Neural crest cell (in vitro differentiated cells): ENCODE measurements around the gene DNASE1L2. TPM values are rescaled to one million over a fixed set of nuclear protein-coding genes. Genes with fewer than 3 reads are reported as not detected.
"Not testable (repeated sequence)": the region's sequence is repeated elsewhere in the genome, so short reads cannot be mapped to it uniquely, and the experiment has no call there.

Experiments used
- DNase-seq: peaks from one replicate; pipeline ENCODE4 v3.0.0; 2021; ENCODE audit warnings: low read depth, mixed read lengths, low spot score
- H3K27ac Mint-ChIP-seq: one replicate; pipeline ENCODE4 v1.8.0; 2021; ENCODE audit warnings: mild to moderate bottlenecking, mixed read lengths; ENCODE audit not compliant: unreplicated experiment
- H3K27me3 Mint-ChIP-seq: 2 replicates; pipeline ENCODE4 v1.8.0; 2021; ENCODE audit warnings: low read depth, mild to moderate bottlenecking, mixed read lengths
- H3K36me3 Mint-ChIP-seq: 2 replicates; pipeline ENCODE4 v1.8.0; 2021; ENCODE audit warnings: low read depth, mild to moderate bottlenecking, mixed read lengths
- H3K4me1 Mint-ChIP-seq: 2 replicates; pipeline ENCODE4 v1.8.0; 2021; ENCODE audit warnings: mixed read lengths
- H3K4me3 Mint-ChIP-seq: one replicate; pipeline ENCODE4 v1.8.0; 2021; ENCODE audit warnings: mild to moderate bottlenecking, mixed read lengths
- H3K9me3 Mint-ChIP-seq: 2 replicates; pipeline ENCODE4 v1.8.0; 2021; ENCODE audit warnings: mixed read lengths
- total RNA-seq: library from RNA; stranded (reverse); gene quantifications from 2 replicates; pipeline ENCODE4 v1.2.1, GENCODE V29; 2021
- TF ChIP-seq, protein P1 (sequence below): fragments of 200-600 bp; sonication (generic); conservative IDR thresholded peaks from 2 replicates; pipeline ENCODE4 v1.5.0; 2021; ENCODE audit warnings: antibody characterized with exemption, mild to moderate bottlenecking

The DNASE1L2 gene
- total RNA-seq, 1 donor from 2014 or later: 1.6 TPM

DNA sequence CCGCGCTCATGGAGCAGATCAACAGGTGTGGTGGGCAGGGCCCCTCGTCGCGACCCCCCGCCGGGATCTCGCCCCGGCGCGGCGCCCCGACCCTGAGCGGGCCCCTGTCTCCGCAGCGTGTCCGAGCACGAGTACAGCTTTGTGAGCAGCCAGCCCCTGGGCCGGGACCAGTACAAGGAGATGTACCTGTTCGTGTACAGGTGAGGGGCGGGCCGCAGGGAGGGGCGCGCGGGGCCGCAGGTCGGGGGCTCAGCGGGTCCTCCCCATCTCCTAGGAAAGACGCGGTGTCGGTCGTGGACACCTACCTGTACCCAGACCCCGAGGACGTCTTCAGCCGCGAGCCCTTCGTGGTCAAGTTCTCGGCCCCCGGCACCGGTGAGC lies 848 bp downstream of the DNASE1L2 start:
- no peaks in the 10 kb centered on the region for H3K4me1 Mint-ChIP-seq
- no peaks in the 10 kb centered on the region for H3K9me3 Mint-ChIP-seq
- peaks cover 2% of the 10 kb centered on the region for H3K36me3 Mint-ChIP-seq
- TF ChIP-seq, protein P1, sequence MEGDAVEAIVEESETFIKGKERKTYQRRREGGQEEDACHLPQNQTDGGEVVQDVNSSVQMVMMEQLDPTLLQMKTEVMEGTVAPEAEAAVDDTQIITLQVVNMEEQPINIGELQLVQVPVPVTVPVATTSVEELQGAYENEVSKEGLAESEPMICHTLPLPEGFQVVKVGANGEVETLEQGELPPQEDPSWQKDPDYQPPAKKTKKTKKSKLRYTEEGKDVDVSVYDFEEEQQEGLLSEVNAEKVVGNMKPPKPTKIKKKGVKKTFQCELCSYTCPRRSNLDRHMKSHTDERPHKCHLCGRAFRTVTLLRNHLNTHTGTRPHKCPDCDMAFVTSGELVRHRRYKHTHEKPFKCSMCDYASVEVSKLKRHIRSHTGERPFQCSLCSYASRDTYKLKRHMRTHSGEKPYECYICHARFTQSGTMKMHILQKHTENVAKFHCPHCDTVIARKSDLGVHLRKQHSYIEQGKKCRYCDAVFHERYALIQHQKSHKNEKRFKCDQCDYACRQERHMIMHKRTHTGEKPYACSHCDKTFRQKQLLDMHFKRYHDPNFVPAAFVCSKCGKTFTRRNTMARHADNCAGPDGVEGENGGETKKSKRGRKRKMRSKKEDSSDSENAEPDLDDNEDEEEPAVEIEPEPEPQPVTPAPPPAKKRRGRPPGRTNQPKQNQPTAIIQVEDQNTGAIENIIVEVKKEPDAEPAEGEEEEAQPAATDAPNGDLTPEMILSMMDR: no peak
- H3K27me3 Mint-ChIP-seq: peaks cover 37% of the 10 kb centered on the region
- no peak for DNase-seq
- no peak overlapping the region for H3K27ac Mint-ChIP-seq
- no peak overlapping the region for H3K4me3 Mint-ChIP-seq

DNA sequence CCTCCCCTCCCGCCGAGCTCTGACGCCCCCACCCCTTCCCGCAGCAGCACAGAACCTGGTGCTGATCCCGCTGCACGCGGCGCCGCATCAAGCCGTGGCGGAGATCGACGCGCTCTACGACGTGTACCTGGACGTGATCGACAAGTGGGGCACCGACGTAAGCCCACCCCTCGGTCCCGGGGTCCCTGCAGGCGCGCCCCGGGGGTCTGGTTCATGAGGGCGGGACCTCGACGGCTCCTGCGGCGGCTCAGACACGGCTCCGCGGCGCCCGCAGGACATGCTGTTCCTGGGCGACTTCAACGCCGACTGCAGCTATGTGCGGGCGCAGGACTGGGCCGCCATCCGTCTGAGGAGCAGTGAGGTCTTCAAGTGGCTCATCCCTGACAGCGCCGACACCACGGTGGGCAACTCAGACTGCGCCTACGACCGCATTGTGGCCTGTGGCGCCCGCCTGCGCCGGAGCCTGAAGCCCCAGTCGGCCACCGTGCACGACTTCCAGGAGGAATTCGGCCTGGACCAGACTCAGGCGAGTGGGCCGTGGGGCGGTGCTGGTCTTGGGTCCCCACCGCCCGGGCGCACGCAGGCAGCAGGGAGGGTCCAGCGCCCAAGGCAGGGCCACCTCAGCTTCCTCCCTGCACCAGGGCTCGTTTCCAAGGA lies 1.4 kb downstream of the DNASE1L2 start:
- H3K4me1 Mint-ChIP-seq: no peaks in the 10 kb centered on the region
- H3K27ac Mint-ChIP-seq: no peak overlapping the region
- TF ChIP-seq, protein P1: no peak
- peaks cover 40% of the 10 kb centered on the region for H3K27me3 Mint-ChIP-seq
- peak overlapping the region; percentile 54 for H3K4me3 Mint-ChIP-seq
- peaks cover 5% of the 10 kb centered on the region for H3K36me3 Mint-ChIP-seq
- DNase-seq: no peak
- H3K9me3 Mint-ChIP-seq: no peaks in the 10 kb centered on the region

DNA sequence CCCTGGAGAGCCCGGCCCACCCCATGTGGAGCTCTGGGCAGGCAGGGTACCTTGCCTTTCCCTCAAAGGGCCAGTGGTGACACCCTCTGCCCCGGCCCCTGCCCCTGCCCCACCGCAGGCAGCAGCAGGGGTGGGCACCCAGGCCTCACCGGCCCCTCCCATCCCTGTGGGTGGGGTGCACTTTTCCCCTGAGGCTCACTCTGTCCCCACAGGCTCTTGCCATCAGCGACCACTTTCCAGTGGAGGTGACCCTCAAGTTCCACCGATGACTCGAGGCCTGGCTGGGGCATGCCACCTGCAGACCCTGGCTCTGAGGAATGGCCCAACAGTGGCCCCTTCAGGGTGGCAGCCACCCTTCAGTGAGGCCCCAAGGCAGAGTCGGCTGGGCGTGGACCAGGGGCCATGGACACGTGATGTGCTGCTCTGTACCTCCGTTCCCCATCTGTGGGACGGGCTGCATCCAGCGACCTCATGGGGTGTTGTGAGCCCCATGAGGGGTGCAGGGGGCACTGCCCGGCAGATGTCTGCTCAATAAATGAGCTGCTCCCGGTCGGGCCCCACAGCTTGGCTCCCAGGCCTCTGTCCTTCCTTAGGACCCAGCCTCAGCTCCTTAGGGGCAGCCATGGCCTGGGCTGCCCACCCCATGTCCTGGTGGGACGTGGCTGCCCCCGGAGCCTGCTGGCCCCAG lies 2.0 kb downstream of the DNASE1L2 start:
- no peak for DNase-seq
- no peaks in the 10 kb centered on the region for H3K9me3 Mint-ChIP-seq
- no peak overlapping the region for H3K4me3 Mint-ChIP-seq
- peaks cover 40% of the 10 kb centered on the region for H3K27me3 Mint-ChIP-seq
- no peak overlapping the region for H3K27ac Mint-ChIP-seq
- H3K4me1 Mint-ChIP-seq: no peaks in the 10 kb centered on the region
- peaks cover 5% of the 10 kb centered on the region for H3K36me3 Mint-ChIP-seq
- TF ChIP-seq, protein P1: no peak

DNA sequence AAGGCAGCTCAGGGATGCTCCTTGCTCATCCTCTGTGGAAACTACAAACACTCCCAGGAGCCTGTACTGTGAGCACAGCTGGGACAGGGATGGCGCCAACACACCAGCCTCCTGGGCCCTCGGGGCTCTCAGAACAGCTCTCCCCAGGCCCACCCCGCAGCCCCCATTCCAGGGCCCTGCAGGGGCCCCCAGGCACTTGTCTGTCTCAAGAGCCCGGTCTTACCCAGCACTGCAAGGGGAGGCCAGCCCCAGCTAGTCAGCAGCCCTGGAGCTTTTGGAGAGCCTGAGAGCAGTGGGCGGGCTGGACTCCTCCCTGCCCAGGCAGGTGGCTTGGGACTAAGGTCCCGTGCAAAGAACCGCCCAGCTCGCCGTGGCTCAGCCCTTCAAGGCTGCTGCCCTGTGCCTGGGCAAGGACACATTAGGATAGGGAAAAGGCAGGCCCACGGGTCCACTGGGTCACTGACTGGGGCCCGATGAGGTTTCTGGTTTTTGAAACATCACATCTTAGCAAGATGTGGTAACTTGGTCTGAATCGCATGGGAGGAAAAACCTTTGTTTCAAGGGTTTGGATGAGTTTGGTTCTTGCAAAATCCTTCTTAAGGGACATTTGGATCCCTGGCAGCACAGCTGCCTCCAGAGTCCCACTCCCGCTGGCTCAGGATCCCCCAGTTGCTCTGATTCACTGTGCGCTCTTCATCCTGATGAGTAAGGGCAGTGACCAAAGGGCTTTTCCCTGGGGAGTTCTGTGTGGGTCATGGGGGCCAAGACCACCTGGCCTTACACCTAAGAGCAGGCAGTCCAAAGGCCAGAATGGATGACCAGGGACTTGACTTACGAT lies 2.8 kb downstream of the DNASE1L2 start:
- TF ChIP-seq, protein P1: no peak
- H3K27ac Mint-ChIP-seq: no peak overlapping the region
- no peak for DNase-seq

DNA sequence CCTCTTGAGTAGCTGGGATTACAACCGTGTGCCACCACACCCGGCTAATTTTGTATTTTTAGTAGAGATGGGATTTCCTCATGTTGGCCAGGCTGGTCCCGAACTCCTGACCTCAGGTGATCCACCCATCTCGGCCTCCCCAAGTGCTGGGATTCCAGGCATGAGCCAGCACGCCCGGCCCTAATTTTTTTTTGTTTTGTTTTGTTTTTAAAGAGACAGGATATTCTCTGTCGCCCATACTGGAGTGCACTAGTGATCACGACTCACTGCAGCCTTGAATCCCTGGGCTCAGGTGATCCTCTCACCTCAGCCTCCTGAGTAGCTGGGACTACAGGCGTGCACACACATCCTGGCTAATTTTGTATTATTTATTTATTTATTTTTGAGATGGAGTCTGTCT lies 4.1 kb downstream of the DNASE1L2 start:
- not testable (repeated sequence) for DNase-seq, H3K36me3 Mint-ChIP-seq, H3K27ac Mint-ChIP-seq, H3K9me3 Mint-ChIP-seq, H3K4me3 Mint-ChIP-seq, H3K4me1 Mint-ChIP-seq
- H3K27me3 Mint-ChIP-seq: peaks cover 39% of the 10 kb centered on the region

More for the DNA sequence above, 2.8 kb downstream of the DNASE1L2 start:
- H3K27me3 Mint-ChIP-seq: peaks cover 40% of the 10 kb centered on the region
- no peaks in the 10 kb centered on the region for H3K9me3 Mint-ChIP-seq
- H3K4me3 Mint-ChIP-seq: peak overlapping the region; percentile 64
- H3K4me1 Mint-ChIP-seq: no peaks in the 10 kb centered on the region
- H3K36me3 Mint-ChIP-seq: peaks cover 5% of the 10 kb centered on the region
